OCI-LY1 (cell line): ENCODE data around the gene LIN9.

Source experiments
- EZH2 ChIP-seq: fragments of 200-600 bp; sonication (generic), shearing (Covaris generic); IDR thresholded peaks from 2 replicates; pipeline ENCODE4 v1.8.0; 2017; ENCODE audit warnings: borderline replicate concordance, mixed run types, mild to moderate bottlenecking, antibody characterized with exemption, low read length, moderate library complexity, mixed read lengths
- TF ChIP-seq, protein P1 (sequence below): fragments of 200-600 bp; sonication (generic), shearing (Covaris generic); IDR thresholded peaks from 2 replicates; pipeline ENCODE4 v1.5.1; 2017; ENCODE audit warnings: mild to moderate bottlenecking, antibody characterized with exemption, low read length, moderate library complexity, mixed read lengths

- TF ChIP-seq, protein P1, sequence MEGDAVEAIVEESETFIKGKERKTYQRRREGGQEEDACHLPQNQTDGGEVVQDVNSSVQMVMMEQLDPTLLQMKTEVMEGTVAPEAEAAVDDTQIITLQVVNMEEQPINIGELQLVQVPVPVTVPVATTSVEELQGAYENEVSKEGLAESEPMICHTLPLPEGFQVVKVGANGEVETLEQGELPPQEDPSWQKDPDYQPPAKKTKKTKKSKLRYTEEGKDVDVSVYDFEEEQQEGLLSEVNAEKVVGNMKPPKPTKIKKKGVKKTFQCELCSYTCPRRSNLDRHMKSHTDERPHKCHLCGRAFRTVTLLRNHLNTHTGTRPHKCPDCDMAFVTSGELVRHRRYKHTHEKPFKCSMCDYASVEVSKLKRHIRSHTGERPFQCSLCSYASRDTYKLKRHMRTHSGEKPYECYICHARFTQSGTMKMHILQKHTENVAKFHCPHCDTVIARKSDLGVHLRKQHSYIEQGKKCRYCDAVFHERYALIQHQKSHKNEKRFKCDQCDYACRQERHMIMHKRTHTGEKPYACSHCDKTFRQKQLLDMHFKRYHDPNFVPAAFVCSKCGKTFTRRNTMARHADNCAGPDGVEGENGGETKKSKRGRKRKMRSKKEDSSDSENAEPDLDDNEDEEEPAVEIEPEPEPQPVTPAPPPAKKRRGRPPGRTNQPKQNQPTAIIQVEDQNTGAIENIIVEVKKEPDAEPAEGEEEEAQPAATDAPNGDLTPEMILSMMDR: no peak
- TF ChIP-seq EZH2: no peak
Measured at GRCh38 chr1:226355669-226356551, 46.9 kb upstream of the LIN9 start.
